Neural cell (in vitro differentiated cells): Measurements from ENCODE around the gene LDLRAD4. TPM values are rescaled to one million over a fixed set of nuclear protein-coding genes. Genes with fewer than 3 reads are reported as not detected.
"Not testable (repeated sequence)": the region's sequence is repeated elsewhere in the genome, so short reads cannot be mapped to it uniquely, and the experiment has no call there.

Source experiments
- H2AFZ ChIP-seq: fragments of 200-600, 300-800 bp; sonication (generic), shearing (Covaris generic); 2 replicates; pipeline ENCODE4 v1.6.0; 2014; ENCODE audit warnings: low read depth, mild to moderate bottlenecking, antibody characterized with exemption, low read length, moderate library complexity
- H3F3A ChIP-seq: fragments of 200-600 bp; shearing (Covaris generic); 2 replicates; pipeline ENCODE4 v1.6.1; 2016; ENCODE audit warnings: mild to moderate bottlenecking, moderate library complexity, mixed read lengths, antibody characterized with exemption, low read length; ENCODE audit not compliant: insufficient read depth, poor library complexity, severe bottlenecking
- H3K27ac ChIP-seq: fragments of 200-600, 300-800 bp; sonication (generic), shearing (Covaris generic); 2 replicates; pipeline ENCODE4 v1.5.1; 2014; ENCODE audit warnings: mild to moderate bottlenecking, low read length, moderate library complexity
- H3K27me3 ChIP-seq: fragments of 300-800, 200-600 bp; sonication (generic), shearing (Covaris generic); 2 replicates; pipeline ENCODE4 v1.6.0; 2014; ENCODE audit warnings: mild to moderate bottlenecking, low read depth, low read length, moderate library complexity; ENCODE audit not compliant: insufficient read depth
- H3K36me3 ChIP-seq: fragments of 300-800, 200-600 bp; sonication (generic), shearing (Covaris generic); 2 replicates; pipeline ENCODE4 v1.5.1; 2014; ENCODE audit warnings: mild to moderate bottlenecking, antibody characterized with exemption, low read length, moderate library complexity; ENCODE audit not compliant: insufficient read depth
- H3K4me2 ChIP-seq: fragments of 300-800, 200-600 bp; sonication (generic), shearing (Covaris generic); 2 replicates; pipeline ENCODE4 v1.6.0; 2014; ENCODE audit warnings: mild to moderate bottlenecking, low read length
- H3K4me3 ChIP-seq: fragments of 300-800, 200-600 bp; sonication (generic), shearing (Covaris generic); 2 replicates; pipeline ENCODE4 v1.5.1; 2014; ENCODE audit warnings: mild to moderate bottlenecking, low read length, moderate library complexity
- H3K79me2 ChIP-seq: fragments of 200-600 bp; shearing (Covaris generic); replicated peaks from 2 replicates; pipeline ENCODE4 v1.6.0; 2014; ENCODE audit warnings: mild to moderate bottlenecking, low read length, moderate library complexity; ENCODE audit not compliant: insufficient read depth
- H3K9ac ChIP-seq: fragments of 300-800, 200-600 bp; sonication (generic), shearing (Covaris generic); 2 replicates; pipeline ENCODE4 v1.6.1; 2016; ENCODE audit warnings: mild to moderate bottlenecking, low read length, mixed read lengths
- H3K9me2 ChIP-seq: fragments of 200-600 bp; shearing (Covaris generic); 2 replicates; pipeline ENCODE4 v1.6.1; 2016; ENCODE audit warnings: mild to moderate bottlenecking, low read length, mixed read lengths; ENCODE audit not compliant: insufficient read depth
- H3K9me3 ChIP-seq: fragments of 200-600, 300-800 bp; sonication (generic), shearing (Covaris generic); 2 replicates; pipeline ENCODE4 v1.6.1; 2016; ENCODE audit warnings: mild to moderate bottlenecking, mixed run types, low read length, moderate library complexity, mixed read lengths
- H4K20me1 ChIP-seq: fragments of 200-600 bp; shearing (Covaris generic); 2 replicates; pipeline ENCODE4 v1.6.1; 2016; ENCODE audit warnings: mild to moderate bottlenecking, mixed run types; ENCODE audit not compliant: insufficient read depth
- CTCF ChIP-seq: fragments of 450-650 bp; IDR thresholded peaks from 2 replicates; pipeline ENCODE4 v1.5.1; 2014; ENCODE audit warnings: antibody characterized with exemption, mild to moderate bottlenecking, moderate library complexity; ENCODE audit not compliant: poor library complexity, severe bottlenecking
- EP300 ChIP-seq: fragments of 450-650 bp; conservative IDR thresholded peaks from 2 replicates; pipeline ENCODE4 v1.6.1; 2014; ENCODE audit warnings: antibody characterized with exemption, mild to moderate bottlenecking, moderate library complexity; ENCODE audit not compliant: poor library complexity, severe bottlenecking
- EZH2 ChIP-seq: fragments of 200-600, 300-800 bp; shearing (Covaris generic), sonication (generic); IDR thresholded peaks from 2 replicates; pipeline ENCODE4 v1.6.1; 2014; ENCODE audit warnings: antibody characterized with exemption, low read length, borderline replicate concordance, mild to moderate bottlenecking; ENCODE audit not compliant: insufficient read depth, poor library complexity, severe bottlenecking
- MXI1 ChIP-seq: fragments of 450-650 bp; conservative IDR thresholded peaks from 2 replicates; pipeline ENCODE4 v1.6.1; 2014; ENCODE audit warnings: antibody characterized with exemption, mild to moderate bottlenecking; ENCODE audit not compliant: poor library complexity, severe bottlenecking
- POLR2AphosphoS5 ChIP-seq: IDR thresholded peaks from 2 replicates; pipeline ENCODE4 v1.6.1; 2012
- RAD21 ChIP-seq: fragments of 450-650 bp; conservative IDR thresholded peaks from 2 replicates; pipeline ENCODE4 v1.6.1; 2014; ENCODE audit warnings: antibody characterized with exemption, mild to moderate bottlenecking, moderate library complexity
- SMC3 ChIP-seq: fragments of 450-650 bp; conservative IDR thresholded peaks from 2 replicates; pipeline ENCODE4 v1.6.1; 2014; ENCODE audit warnings: antibody characterized with exemption, mild to moderate bottlenecking, moderate library complexity; ENCODE audit not compliant: poor library complexity
- TAF1 ChIP-seq: IDR thresholded peaks from 2 replicates; pipeline ENCODE4 v1.6.1; 2012; ENCODE audit warnings: low read depth
- polyA plus RNA-seq: library from polyadenylated mRNA; depleted of rRNA; stranded (reverse); fragments of >200 nt; gene quantifications from 2 replicates; pipeline ENCODE4 v1.2.3, GENCODE V29; 2014
- TF ChIP-seq, protein P1 (sequence below): IDR thresholded peaks from 2 replicates; pipeline ENCODE4 v1.6.1; 2012; ENCODE audit warnings: borderline replicate concordance

The LDLRAD4 gene
- polyA plus RNA-seq, 1 donor from 2014 or later, result 3.7 TPM

DNA sequence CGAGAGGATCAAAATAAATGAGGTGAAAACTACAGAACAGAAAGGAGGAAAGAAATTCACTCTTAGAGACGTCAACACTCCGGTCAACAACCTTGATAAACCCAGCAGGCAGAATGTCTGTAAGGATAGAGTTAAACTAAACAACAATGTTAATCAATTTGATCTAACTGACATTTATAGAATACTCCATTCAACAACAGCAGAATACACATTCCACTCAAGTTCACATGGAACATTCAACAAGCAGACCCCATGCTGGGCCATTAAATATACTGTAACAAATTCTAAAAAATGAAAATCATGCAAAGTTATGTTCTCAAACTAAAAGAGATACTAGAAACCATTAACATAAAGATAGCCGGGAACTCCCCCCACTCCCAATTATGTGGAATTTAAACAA, 466.0 kb downstream of the LDLRAD4 start:
- Histone ChIP-seq H3K79me2 (no peaks in the 10 kb centered on the region), H4K20me1 (no peaks in the 10 kb centered on the region), H3K4me2 (no peak overlapping the region), H3K27ac (no peak overlapping the region), H3K9me3 (peaks cover 4% of the 10 kb centered on the region), H3F3A (no peaks in the 10 kb centered on the region), H2AFZ (no peak overlapping the region), H3K9ac (no peak overlapping the region), H3K9me2 (no peaks in the 10 kb centered on the region), H3K27me3 (no peaks in the 10 kb centered on the region), H3K36me3 (no peaks in the 10 kb centered on the region), H3K4me3 (no peak overlapping the region)
- TF ChIP-seq SMC3, result no peak
- no peak for TF ChIP-seq RAD21
- TF ChIP-seq CTCF, result no peak
- TF ChIP-seq EZH2, result no peak
- no peak for TF ChIP-seq MXI1
- TF ChIP-seq EP300, result no peak
- TF ChIP-seq, protein P1, sequence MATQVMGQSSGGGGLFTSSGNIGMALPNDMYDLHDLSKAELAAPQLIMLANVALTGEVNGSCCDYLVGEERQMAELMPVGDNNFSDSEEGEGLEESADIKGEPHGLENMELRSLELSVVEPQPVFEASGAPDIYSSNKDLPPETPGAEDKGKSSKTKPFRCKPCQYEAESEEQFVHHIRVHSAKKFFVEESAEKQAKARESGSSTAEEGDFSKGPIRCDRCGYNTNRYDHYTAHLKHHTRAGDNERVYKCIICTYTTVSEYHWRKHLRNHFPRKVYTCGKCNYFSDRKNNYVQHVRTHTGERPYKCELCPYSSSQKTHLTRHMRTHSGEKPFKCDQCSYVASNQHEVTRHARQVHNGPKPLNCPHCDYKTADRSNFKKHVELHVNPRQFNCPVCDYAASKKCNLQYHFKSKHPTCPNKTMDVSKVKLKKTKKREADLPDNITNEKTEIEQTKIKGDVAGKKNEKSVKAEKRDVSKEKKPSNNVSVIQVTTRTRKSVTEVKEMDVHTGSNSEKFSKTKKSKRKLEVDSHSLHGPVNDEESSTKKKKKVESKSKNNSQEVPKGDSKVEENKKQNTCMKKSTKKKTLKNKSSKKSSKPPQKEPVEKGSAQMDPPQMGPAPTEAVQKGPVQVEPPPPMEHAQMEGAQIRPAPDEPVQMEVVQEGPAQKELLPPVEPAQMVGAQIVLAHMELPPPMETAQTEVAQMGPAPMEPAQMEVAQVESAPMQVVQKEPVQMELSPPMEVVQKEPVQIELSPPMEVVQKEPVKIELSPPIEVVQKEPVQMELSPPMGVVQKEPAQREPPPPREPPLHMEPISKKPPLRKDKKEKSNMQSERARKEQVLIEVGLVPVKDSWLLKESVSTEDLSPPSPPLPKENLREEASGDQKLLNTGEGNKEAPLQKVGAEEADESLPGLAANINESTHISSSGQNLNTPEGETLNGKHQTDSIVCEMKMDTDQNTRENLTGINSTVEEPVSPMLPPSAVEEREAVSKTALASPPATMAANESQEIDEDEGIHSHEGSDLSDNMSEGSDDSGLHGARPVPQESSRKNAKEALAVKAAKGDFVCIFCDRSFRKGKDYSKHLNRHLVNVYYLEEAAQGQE, result no peak
- TF ChIP-seq TAF1, result no peak
- no peak for TF ChIP-seq POLR2AphosphoS5

- peaks cover 4% of the 10 kb centered on the region for H3K9me3 ChIP-seq
- H2AFZ ChIP-seq, result no peak overlapping the region
- no peak overlapping the region for H3K27ac ChIP-seq
- H3K36me3 ChIP-seq, result no peaks in the 10 kb centered on the region
- no peaks in the 10 kb centered on the region for H3K79me2 ChIP-seq
- TF ChIP-seq CTCF (no peak), POLR2AphosphoS5 (no peak), EP300 (no peak), SMC3 (no peak), TAF1 (no peak), RAD21 (no peak), MXI1 (no peak)
- TF ChIP-seq, protein P1, result no peak
- no peak overlapping the region for H3K4me2 ChIP-seq
- H3K9ac ChIP-seq, result no peak overlapping the region
- no peaks in the 10 kb centered on the region for H3K27me3 ChIP-seq
- H4K20me1 ChIP-seq, result no peaks in the 10 kb centered on the region
- H3K9me2 ChIP-seq, result no peaks in the 10 kb centered on the region
- no peak overlapping the region for H3K4me3 ChIP-seq
- no peaks in the 10 kb centered on the region for H3F3A ChIP-seq
Measured at GRCh38 chr18:13688191-13689136, 469.9 kb downstream of the LDLRAD4 start.

DNA sequence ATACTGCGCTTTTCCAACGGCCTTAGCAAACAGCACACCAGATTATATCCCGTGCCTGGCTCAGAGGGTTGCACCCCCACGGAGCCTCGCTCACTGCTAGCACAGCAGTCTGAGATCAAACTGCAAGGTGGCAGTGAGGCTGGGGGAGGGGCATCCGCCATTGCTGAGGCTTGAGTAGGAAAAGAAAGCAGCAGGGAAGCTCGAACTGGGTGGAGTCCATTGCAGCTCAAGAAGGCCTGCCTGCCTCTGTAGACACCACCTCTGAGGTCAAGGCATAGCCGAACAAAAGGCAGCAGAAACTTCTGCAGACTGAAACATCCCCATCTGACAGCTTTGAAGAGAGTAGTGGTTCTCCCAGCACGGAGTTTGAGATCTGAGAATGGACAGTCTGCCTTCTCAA, 471.5 kb downstream of the LDLRAD4 start:
- not testable (repeated sequence) for H4K20me1 ChIP-seq, H3K27ac ChIP-seq, H3K4me2 ChIP-seq, H3K36me3 ChIP-seq, H2AFZ ChIP-seq, H3K9me2 ChIP-seq, H3K9me3 ChIP-seq, H3F3A ChIP-seq, H3K79me2 ChIP-seq, H3K4me3 ChIP-seq, H3K27me3 ChIP-seq, H3K9ac ChIP-seq
